OCI-LY3 (cell line): ENCODE measurements around the gene COL1A1.

Experiments used
- H2AFZ ChIP-seq: fragments of 200-600, 300-600 bp; shearing (Covaris generic); 2 replicates; pipeline ENCODE4 v1.6.0; 2014; ENCODE audit warnings: antibody characterized with exemption, low read depth, low read length
- H3K27ac ChIP-seq: fragments of 200-600, 300-600 bp; sonication (generic); 2 replicates; pipeline ENCODE4 v1.5.1; 2014; ENCODE audit warnings: mild to moderate bottlenecking, low read length, moderate library complexity, mixed read lengths
- H3K27me3 ChIP-seq: fragments of 200-600, 300-600 bp; sonication (generic); 2 replicates; pipeline ENCODE4 v1.6.1; 2014; ENCODE audit warnings: low read depth, low read length, mixed read lengths
- H3K36me3 ChIP-seq: fragments of 200-600, 300-600 bp; sonication (generic); replicated peaks from 2 replicates; pipeline ENCODE3; 2014; ENCODE audit warnings: low read depth, low read length, mixed read lengths
- H3K4me1 ChIP-seq: fragments of 300-600, 200-600 bp; sonication (generic); 2 replicates; pipeline ENCODE4 v1.6.1; 2014; ENCODE audit warnings: low read length, mixed read lengths
- H3K4me2 ChIP-seq: fragments of 200-600, 300-600 bp; sonication (generic); 2 replicates; pipeline ENCODE4 v1.6.1; 2014; ENCODE audit warnings: low read length, mixed read lengths
- H3K4me3 ChIP-seq: fragments of 300-600, 200-600 bp; sonication (generic); 2 replicates; pipeline ENCODE4 v1.5.1; 2014; ENCODE audit warnings: antibody characterized with exemption, mild to moderate bottlenecking, low read length, moderate library complexity
- H3K79me2 ChIP-seq: fragments of 300-600, 200-600 bp; shearing (Covaris generic); 2 replicates; pipeline ENCODE4 v1.6.1; 2014; ENCODE audit warnings: mild to moderate bottlenecking, low read length, mixed read lengths
- H3K9ac ChIP-seq: fragments of 300-600, 200-600 bp; shearing (Covaris generic); 2 replicates; pipeline ENCODE4 v1.6.0; 2014; ENCODE audit warnings: mild to moderate bottlenecking, low read length, moderate library complexity
- H3K9me3 ChIP-seq: fragments of 200-600, 300-600 bp; shearing (Covaris generic); 2 replicates; pipeline ENCODE4 v1.6.1; 2014; ENCODE audit warnings: low read length, mixed read lengths; ENCODE audit not compliant: insufficient read depth
- H4K20me1 ChIP-seq: fragments of 200-600, 300-600 bp; sonication (generic); 2 replicates; pipeline ENCODE4 v1.6.1; 2016; ENCODE audit warnings: low read length, mixed read lengths; ENCODE audit not compliant: insufficient read depth
- EZH2phosphoT487 ChIP-seq: fragments of 200-600 bp; shearing (Covaris generic); IDR thresholded peaks from 2 replicates; pipeline ENCODE4 v1.6.1; 2018; ENCODE audit warnings: antibody characterized with exemption, mixed run types, low read depth
- TF ChIP-seq, protein P1 (sequence below): fragments of 200-600, 300-600 bp; sonication (generic); IDR thresholded peaks from 2 replicates; pipeline ENCODE4 v1.5.1; 2014; ENCODE audit warnings: antibody characterized with exemption, low read length, low read depth

Gene COL1A1

DNA sequence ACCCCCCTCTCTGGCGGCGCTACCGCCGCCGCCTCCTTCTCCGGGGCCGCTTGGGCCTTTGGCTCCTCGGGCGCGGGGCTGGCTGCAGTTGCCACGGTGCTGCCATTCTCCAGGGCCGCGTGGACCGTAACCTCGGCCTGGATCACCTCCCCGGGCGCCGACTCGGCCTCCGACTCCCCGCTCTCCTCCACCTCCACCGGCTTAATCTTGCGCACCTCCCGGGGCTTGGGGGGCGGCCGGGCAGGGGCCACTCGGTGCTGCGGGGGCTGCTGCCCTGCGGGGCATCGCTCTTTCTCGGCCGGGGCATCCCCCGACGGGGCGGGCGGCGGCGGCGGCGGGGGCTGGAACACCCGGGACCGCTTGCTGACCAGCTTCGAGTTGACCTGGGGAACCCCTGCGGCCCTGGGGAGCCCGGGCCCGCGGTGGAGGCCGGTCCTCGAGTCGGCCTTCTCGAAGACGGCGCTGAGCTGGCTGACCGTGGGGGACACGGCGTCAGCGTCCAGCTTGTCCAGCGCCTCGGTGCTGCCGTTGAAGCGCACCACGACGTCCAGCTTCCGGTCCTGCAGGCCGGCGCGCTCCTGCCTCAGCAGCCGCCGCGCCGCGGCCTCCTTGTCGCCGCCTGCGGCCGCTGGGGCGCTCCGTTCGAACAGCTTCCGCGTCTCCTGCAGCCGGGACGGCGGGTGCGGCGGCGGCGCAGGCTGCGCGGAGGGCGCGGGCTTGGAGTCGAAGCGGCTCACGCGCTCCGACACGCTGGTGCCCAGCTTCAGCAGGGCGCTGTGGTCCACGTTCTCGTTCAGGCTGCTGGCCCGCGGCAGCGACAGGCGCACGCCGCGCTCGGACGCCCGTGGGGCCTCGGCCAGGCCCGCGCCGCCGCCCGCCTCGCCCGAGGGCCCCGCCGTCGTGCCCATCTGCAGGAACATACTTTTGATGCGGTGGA is 51.7 kb downstream of the COL1A1 start:
- Histone ChIP-seq H3K9ac (peak overlapping the region; percentile 100), H3K36me3 (peaks cover 51% of the 10 kb centered on the region), H3K4me2 (peak overlapping the region; percentile 69), H4K20me1 (peaks cover 25% of the 10 kb centered on the region), H3K4me3 (peak overlapping the region; percentile 93), H3K9me3 (no peaks in the 10 kb centered on the region), H2AFZ (no peak overlapping the region), H3K79me2 (peaks cover 78% of the 10 kb centered on the region), H3K27me3 (no peaks in the 10 kb centered on the region), H3K27ac (peak overlapping the region; percentile 98), H3K4me1 (peaks cover 47% of the 10 kb centered on the region)
- TF ChIP-seq, protein P1, sequence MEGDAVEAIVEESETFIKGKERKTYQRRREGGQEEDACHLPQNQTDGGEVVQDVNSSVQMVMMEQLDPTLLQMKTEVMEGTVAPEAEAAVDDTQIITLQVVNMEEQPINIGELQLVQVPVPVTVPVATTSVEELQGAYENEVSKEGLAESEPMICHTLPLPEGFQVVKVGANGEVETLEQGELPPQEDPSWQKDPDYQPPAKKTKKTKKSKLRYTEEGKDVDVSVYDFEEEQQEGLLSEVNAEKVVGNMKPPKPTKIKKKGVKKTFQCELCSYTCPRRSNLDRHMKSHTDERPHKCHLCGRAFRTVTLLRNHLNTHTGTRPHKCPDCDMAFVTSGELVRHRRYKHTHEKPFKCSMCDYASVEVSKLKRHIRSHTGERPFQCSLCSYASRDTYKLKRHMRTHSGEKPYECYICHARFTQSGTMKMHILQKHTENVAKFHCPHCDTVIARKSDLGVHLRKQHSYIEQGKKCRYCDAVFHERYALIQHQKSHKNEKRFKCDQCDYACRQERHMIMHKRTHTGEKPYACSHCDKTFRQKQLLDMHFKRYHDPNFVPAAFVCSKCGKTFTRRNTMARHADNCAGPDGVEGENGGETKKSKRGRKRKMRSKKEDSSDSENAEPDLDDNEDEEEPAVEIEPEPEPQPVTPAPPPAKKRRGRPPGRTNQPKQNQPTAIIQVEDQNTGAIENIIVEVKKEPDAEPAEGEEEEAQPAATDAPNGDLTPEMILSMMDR = no peak
- no peak for TF ChIP-seq EZH2phosphoT487

DNA sequence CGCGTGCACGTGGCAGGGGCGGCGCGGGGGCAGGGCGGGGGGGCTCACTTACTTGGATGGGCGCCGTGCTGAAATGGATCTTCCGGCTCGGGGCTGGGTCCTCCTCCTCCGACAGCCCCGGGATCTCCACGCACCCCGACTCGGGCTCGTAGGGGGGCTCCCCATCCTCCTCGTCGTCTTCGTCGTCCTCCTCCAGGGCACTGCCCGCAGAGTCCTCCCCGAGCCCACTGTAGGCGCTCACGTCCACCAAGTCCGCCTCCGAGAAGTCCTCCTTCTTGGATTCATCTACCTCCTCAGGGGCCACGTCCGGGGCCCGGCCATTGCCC is 52.4 kb downstream of the COL1A1 start:
- no peaks in the 10 kb centered on the region for H3K27me3 ChIP-seq
- H3K79me2 ChIP-seq = peaks cover 85% of the 10 kb centered on the region
- peaks cover 47% of the 10 kb centered on the region for H3K4me1 ChIP-seq
- TF ChIP-seq, protein P1 = no peak
- no peak for TF ChIP-seq EZH2phosphoT487
- H3K4me3 ChIP-seq = peak overlapping the region; percentile 93
- H2AFZ ChIP-seq = no peak overlapping the region
- peaks cover 31% of the 10 kb centered on the region for H4K20me1 ChIP-seq
- H3K4me2 ChIP-seq = peak overlapping the region; percentile 69
- no peaks in the 10 kb centered on the region for H3K9me3 ChIP-seq
- H3K9ac ChIP-seq = peak overlapping the region; percentile 100
- peak overlapping the region; percentile 98 for H3K27ac ChIP-seq
- H3K36me3 ChIP-seq = peaks cover 57% of the 10 kb centered on the region

GRCh38 chr17:50148226-50149090 is 53.0 kb downstream of the COL1A1 start:
- Histone ChIP-seq H3K4me2 (peak overlapping the region; percentile 95), H3K9ac (peak overlapping the region; percentile 100), H4K20me1 (peaks cover 37% of the 10 kb centered on the region), H3K27me3 (no peaks in the 10 kb centered on the region), H3K27ac (peak overlapping the region; percentile 98), H3K36me3 (peaks cover 63% of the 10 kb centered on the region), H2AFZ (no peak overlapping the region), H3K79me2 (peaks cover 91% of the 10 kb centered on the region), H3K9me3 (no peaks in the 10 kb centered on the region), H3K4me1 (peaks cover 48% of the 10 kb centered on the region), H3K4me3 (peak overlapping the region; percentile 93)
- 0 out of 2 replicates have a peak, but pooled peaks have one; percentile 79 for TF ChIP-seq EZH2phosphoT487
- TF ChIP-seq, protein P1 = no peak

DNA sequence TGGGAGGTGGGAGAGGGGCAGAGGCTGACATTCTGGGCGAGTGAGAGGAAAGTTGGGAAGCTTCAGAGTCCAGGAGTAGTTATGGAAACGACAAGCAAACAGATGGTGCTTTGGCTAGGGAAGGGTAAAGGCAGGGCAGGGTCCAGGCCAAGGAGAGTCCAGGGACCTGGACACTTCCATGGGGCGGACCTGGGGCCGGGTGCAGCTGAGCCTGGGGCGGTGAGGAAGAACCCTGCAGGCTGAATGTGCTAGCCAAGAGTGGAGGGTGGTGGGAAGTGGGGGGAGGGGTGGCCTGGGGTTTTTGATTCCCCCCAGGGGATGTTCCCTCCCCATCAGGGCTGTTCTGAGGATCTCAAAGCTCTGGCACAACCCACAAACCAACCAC is 53.6 kb downstream of the COL1A1 start:
- H3K4me2 ChIP-seq = peak overlapping the region; percentile 95
- H3K36me3 ChIP-seq = peaks cover 70% of the 10 kb centered on the region
- peak overlapping the region; percentile 98 for H3K27ac ChIP-seq
- TF ChIP-seq, protein P1 = no peak
- TF ChIP-seq EZH2phosphoT487 = no peak
- H2AFZ ChIP-seq = no peak overlapping the region
- no peaks in the 10 kb centered on the region for H3K9me3 ChIP-seq
- no peaks in the 10 kb centered on the region for H3K27me3 ChIP-seq
- H4K20me1 ChIP-seq = peaks cover 43% of the 10 kb centered on the region
- H3K79me2 ChIP-seq = peaks cover 97% of the 10 kb centered on the region
- H3K9ac ChIP-seq = peak overlapping the region; percentile 99
- H3K4me1 ChIP-seq = peaks cover 46% of the 10 kb centered on the region
- peak overlapping the region; percentile 93 for H3K4me3 ChIP-seq
